ENCODE results near the gene APOC4. TPM values are rescaled to one million over a fixed set of nuclear protein-coding genes. Genes with fewer than 3 reads are reported as not detected.
A peak's percentile ranks its signal among the peaks of the same experiment; 100 is the strongest.

The APOC4 gene
- total and polyA plus RNA-seq, 4 donors: 1.0 to 420 (median 275) TPM

DNA sequence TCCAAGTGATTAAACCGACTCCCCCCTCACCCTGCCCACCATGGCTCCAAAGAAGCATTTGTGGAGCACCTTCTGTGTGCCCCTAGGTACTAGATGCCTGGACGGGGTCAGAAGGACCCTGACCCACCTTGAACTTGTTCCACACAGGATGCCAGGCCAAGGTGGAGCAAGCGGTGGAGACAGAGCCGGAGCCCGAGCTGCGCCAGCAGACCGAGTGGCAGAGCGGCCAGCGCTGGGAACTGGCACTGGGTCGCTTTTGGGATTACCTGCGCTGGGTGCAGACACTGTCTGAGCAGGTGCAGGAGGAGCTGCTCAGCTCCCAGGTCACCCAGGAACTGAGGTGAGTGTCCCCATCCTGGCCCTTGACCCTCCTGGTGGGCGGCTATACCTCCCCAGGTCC, 34.4 kb upstream of the APOC4 start:
- peak overlapping the region; percentile 2 to 26 for H3K27ac ChIP-seq (ENCODE audit: low read depth in 1 of 2, low read length in 2 of 2)
- H3K9ac ChIP-seq (ENCODE audit: low read depth in 1 of 2, low read length in 2 of 2): no peak overlapping the region
- 43% methylated on average over 12 of the region's 12 CpGs for WGBS
- H3K36me3 ChIP-seq (ENCODE audit: control insufficient read depth in 4 of 4, insufficient read depth in 3 of 4, low read depth in 1 of 4, low read length in 3 of 4): peaks cover 0 to 3% (median 1%) of the 10 kb centered on the region in 4 donors
- H3K4me3 ChIP-seq (ENCODE audit: low read depth in 1 of 3, low read length in 3 of 3): peak overlapping the region in 2 of 3 donors; percentile 51 to 70
- H3K27me3 ChIP-seq (ENCODE audit: control insufficient read depth in 4 of 4, insufficient read depth in 4 of 4, low read length in 3 of 4): no peaks in the 10 kb centered on the region
- peaks cover 12 to 79% (median 46%) of the 10 kb centered on the region in 4 donors for H3K4me1 ChIP-seq (ENCODE audit: control insufficient read depth in 4 of 4, insufficient read depth in 4 of 4, low read length in 3 of 4)
- H3K9me3 ChIP-seq (ENCODE audit: control insufficient read depth in 4 of 4, low read length in 3 of 4): no peaks in the 10 kb centered on the region
- TF ChIP-seq RXRA (IDR thresholded peaks at IDR 0.05) (peak in 1 of 2 donors; percentile 9), SP1 (IDR thresholded peaks at IDR 0.05) (no peak)
- DNase-seq (ENCODE audit: low spot score): no peak

DNA sequence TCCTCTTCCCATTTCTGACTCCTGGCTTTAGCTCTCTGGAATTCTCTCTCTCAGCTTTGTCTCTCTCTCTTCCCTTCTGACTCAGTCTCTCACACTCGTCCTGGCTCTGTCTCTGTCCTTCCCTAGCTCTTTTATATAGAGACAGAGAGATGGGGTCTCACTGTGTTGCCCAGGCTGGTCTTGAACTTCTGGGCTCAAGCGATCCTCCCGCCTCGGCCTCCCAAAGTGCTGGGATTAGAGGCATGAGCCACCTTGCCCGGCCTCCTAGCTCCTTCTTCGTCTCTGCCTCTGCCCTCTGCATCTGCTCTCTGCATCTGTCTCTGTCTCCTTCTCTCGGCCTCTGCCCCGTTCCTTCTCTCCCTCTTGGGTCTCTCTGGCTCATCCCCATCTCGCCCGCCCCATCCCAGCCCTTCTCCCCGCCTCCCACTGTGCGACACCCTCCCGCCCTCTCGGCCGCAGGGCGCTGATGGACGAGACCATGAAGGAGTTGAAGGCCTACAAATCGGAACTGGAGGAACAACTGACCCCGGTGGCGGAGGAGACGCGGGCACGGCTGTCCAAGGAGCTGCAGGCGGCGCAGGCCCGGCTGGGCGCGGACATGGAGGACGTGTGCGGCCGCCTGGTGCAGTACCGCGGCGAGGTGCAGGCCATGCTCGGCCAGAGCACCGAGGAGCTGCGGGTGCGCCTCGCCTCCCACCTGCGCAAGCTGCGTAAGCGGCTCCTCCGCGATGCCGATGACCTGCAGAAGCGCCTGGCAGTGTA, 33.8 kb upstream of the APOC4 start:
- peak overlapping the region in 2 of 3 donors; percentile 51 to 70 for H3K4me3 ChIP-seq (ENCODE audit: low read depth in 1 of 3, low read length in 3 of 3)
- no peak overlapping the region for H3K9ac ChIP-seq (ENCODE audit: low read depth in 1 of 2, low read length in 2 of 2)
- TF ChIP-seq REST (IDR thresholded peaks at IDR 0.05) (no peak), JUND (IDR thresholded peaks at IDR 0.05) (no peak), SP1 (IDR thresholded peaks at IDR 0.05) (no peak), TAF1 (conservative IDR thresholded peaks at IDR 0.05) (no peak), FOXA1 (IDR thresholded peaks at IDR 0.05) (no peak), HNF4G (IDR thresholded peaks at IDR 0.05) (no peak), YY1 (IDR thresholded peaks at IDR 0.05) (no peak), GABPA (IDR thresholded peaks at IDR 0.05 in 1 of 2, conservative IDR thresholded peaks at IDR 0.05 in 1 of 2) (no peak), ATF3 (IDR thresholded peaks at IDR 0.05) (no peak), RAD21 (IDR thresholded peaks at IDR 0.05) (no peak), FOXA2 (IDR thresholded peaks at IDR 0.05) (no peak)
- TF ChIP-seq, protein P1, sequence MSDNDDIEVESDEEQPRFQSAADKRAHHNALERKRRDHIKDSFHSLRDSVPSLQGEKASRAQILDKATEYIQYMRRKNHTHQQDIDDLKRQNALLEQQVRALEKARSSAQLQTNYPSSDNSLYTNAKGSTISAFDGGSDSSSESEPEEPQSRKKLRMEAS (IDR thresholded peaks at IDR 0.05): no peak
- no peaks in the 10 kb centered on the region for H3K27me3 ChIP-seq (ENCODE audit: control insufficient read depth in 4 of 4, insufficient read depth in 4 of 4, low read length in 3 of 4)
- H3K27ac ChIP-seq (ENCODE audit: low read depth in 1 of 2, low read length in 2 of 2): peak overlapping the region; percentile 2 to 26
- H3K36me3 ChIP-seq (ENCODE audit: control insufficient read depth in 4 of 4, insufficient read depth in 3 of 4, low read depth in 1 of 4, low read length in 3 of 4): peaks cover 0 to under 1% (median 0%) of the 10 kb centered on the region in 4 donors
- H3K9me3 ChIP-seq (ENCODE audit: control insufficient read depth in 4 of 4, low read length in 3 of 4): no peaks in the 10 kb centered on the region
- H3K4me1 ChIP-seq (ENCODE audit: control insufficient read depth in 4 of 4, insufficient read depth in 4 of 4, low read length in 3 of 4): peaks cover 11 to 78% (median 44%) of the 10 kb centered on the region in 4 donors
- no peak for DNase-seq (ENCODE audit: low spot score)
- 78% methylated on average over 46 of the region's 46 CpGs for WGBS

DNA sequence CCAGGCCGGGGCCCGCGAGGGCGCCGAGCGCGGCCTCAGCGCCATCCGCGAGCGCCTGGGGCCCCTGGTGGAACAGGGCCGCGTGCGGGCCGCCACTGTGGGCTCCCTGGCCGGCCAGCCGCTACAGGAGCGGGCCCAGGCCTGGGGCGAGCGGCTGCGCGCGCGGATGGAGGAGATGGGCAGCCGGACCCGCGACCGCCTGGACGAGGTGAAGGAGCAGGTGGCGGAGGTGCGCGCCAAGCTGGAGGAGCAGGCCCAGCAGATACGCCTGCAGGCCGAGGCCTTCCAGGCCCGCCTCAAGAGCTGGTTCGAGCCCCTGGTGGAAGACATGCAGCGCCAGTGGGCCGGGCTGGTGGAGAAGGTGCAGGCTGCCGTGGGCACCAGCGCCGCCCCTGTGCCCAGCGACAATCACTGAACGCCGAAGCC, 33.2 kb upstream of the APOC4 start:
- no peaks in the 10 kb centered on the region for H3K9me3 ChIP-seq (ENCODE audit: control insufficient read depth in 4 of 4, low read length in 3 of 4)
- no peaks in the 10 kb centered on the region for H3K36me3 ChIP-seq (ENCODE audit: control insufficient read depth in 4 of 4, insufficient read depth in 3 of 4, low read depth in 1 of 4, low read length in 3 of 4)
- peak overlapping the region in 1 of 2 donors; percentile 45 for H3K27ac ChIP-seq (ENCODE audit: low read depth in 1 of 2, low read length in 2 of 2)
- WGBS: 83% methylated on average over 44 of the region's 44 CpGs
- no peak for DNase-seq (ENCODE audit: low spot score)
- peaks cover 10 to 77% (median 42%) of the 10 kb centered on the region in 4 donors for H3K4me1 ChIP-seq (ENCODE audit: control insufficient read depth in 4 of 4, insufficient read depth in 4 of 4, low read length in 3 of 4)
- H3K4me3 ChIP-seq (ENCODE audit: low read depth in 1 of 3, low read length in 3 of 3): peak overlapping the region in 1 of 3 donors; percentile 70
- H3K27me3 ChIP-seq (ENCODE audit: control insufficient read depth in 4 of 4, insufficient read depth in 4 of 4, low read length in 3 of 4): no peaks in the 10 kb centered on the region
- H3K9ac ChIP-seq (ENCODE audit: low read depth in 1 of 2, low read length in 2 of 2): no peak overlapping the region
- TF ChIP-seq REST (IDR thresholded peaks at IDR 0.05) (no peak), NR2F2 (IDR thresholded peaks at IDR 0.05) (no peak), HNF4A (conservative IDR thresholded peaks at IDR 0.05) (no peak), RAD21 (IDR thresholded peaks at IDR 0.05) (no peak), EGR1 (IDR thresholded peaks at IDR 0.05; ENCODE audit: low read depth in 2 of 2) (no peak), SP1 (IDR thresholded peaks at IDR 0.05) (no peak), FOXA2 (IDR thresholded peaks at IDR 0.05) (no peak)
- TF ChIP-seq, protein P2, sequence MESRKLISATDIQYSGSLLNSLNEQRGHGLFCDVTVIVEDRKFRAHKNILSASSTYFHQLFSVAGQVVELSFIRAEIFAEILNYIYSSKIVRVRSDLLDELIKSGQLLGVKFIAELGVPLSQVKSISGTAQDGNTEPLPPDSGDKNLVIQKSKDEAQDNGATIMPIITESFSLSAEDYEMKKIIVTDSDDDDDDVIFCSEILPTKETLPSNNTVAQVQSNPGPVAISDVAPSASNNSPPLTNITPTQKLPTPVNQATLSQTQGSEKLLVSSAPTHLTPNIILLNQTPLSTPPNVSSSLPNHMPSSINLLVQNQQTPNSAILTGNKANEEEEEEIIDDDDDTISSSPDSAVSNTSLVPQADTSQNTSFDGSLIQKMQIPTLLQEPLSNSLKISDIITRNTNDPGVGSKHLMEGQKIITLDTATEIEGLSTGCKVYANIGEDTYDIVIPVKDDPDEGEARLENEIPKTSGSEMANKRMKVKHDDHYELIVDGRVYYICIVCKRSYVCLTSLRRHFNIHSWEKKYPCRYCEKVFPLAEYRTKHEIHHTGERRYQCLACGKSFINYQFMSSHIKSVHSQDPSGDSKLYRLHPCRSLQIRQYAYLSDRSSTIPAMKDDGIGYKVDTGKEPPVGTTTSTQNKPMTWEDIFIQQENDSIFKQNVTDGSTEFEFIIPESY (IDR thresholded peaks at IDR 0.05): no peak

All from liver (tissue), 9 donors.